Calu3 (cell line): Measurements from ENCODE around the gene WDR37. TPM values are rescaled to one million over a fixed set of nuclear protein-coding genes. Genes with fewer than 3 reads are reported as not detected.
A peak's percentile ranks its signal among the peaks of the same experiment; 100 is the strongest.

Experiments
- BruUV-seq: library from RNA; stranded (reverse); fragments of 400-500 nt; replicated peaks from 2 replicates; lab custom pipeline; 2021; lab: Mats Ljungman, UMichigan
- CTCF ChIA-PET: fragments of 300-600 bp; sonication (Branson Sonifier 250); formaldehyde crosslinking; loops from one replicate; lab custom pipeline; 2022; ENCODE audit warnings: antibody characterized with exemption; lab: Charles Lee
- DNase-seq: peaks from one replicate; pipeline ENCODE4 v3.0.0; 2022
- H3K27ac Mint-ChIP-seq: one replicate; pipeline ENCODE4 v1.8.0; 2022; ENCODE audit warnings: mixed read lengths; ENCODE audit not compliant: unreplicated experiment
- H3K27me3 Mint-ChIP-seq: one replicate; pipeline ENCODE4 v1.8.0; 2022; ENCODE audit warnings: mixed read lengths; ENCODE audit not compliant: unreplicated experiment
- H3K36me3 Mint-ChIP-seq: one replicate; pipeline ENCODE4 v1.8.0; 2022; ENCODE audit warnings: mild to moderate bottlenecking, moderate library complexity, mixed read lengths; ENCODE audit not compliant: insufficient read depth, unreplicated experiment
- H3K4me1 Mint-ChIP-seq: one replicate; pipeline ENCODE4 v1.8.0; 2022; ENCODE audit warnings: mild to moderate bottlenecking, low read depth, mixed read lengths; ENCODE audit not compliant: unreplicated experiment
- H3K4me3 Mint-ChIP-seq: one replicate; pipeline ENCODE4 v1.8.0; 2022; ENCODE audit warnings: mild to moderate bottlenecking, low read depth, moderate library complexity, mixed read lengths; ENCODE audit not compliant: unreplicated experiment
- H3K9me3 Mint-ChIP-seq: one replicate; pipeline ENCODE4 v1.8.0; 2022; ENCODE audit warnings: low read depth, mixed read lengths; ENCODE audit not compliant: unreplicated experiment
- intact Hi-C: fragments of 100-400 bp; cut with micrococcal nuclease; formaldehyde crosslinking; loops from one replicate; pipeline ENCODE4 v1.10.0; 2022; ENCODE audit not compliant: unreplicated experiment
- total RNA-seq: library from RNA; stranded (reverse); gene quantifications from 2 replicates; pipeline ENCODE4 v1.2.3, GENCODE V29; 2022
- TF ChIP-seq, protein P1 (sequence below): fragments of 200-600 bp; IDR thresholded peaks from one replicate; pipeline ENCODE4 v1.8.0; 2022; ENCODE audit warnings: antibody characterized with exemption; ENCODE audit not compliant: unreplicated experiment

WDR37 gene
- total RNA-seq, 1 experiment from 2014 or later, result 17.8 TPM

DNA sequence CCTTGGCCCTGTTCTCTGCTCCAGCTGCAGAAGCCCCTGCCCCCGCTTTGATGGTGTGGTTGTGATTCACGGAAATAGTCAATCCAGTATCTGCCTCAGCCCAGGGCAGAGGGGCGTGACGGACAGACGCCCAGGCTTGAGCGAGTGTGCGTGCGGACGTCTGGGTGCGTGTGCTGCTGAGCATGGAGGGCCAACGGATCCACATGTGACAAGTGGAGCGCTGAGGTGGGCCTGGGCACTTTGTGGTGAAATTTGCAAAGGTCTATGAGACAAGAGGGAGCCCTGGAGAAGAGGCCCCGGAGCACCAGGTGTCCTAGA is 94.4 kb downstream of the WDR37 start:
- no TSS peak for BruUV-seq
- no peak overlapping the region for H3K27ac Mint-ChIP-seq
- no peak overlapping the region for H3K4me3 Mint-ChIP-seq
- CTCF ChIA-PET, result no interaction called here
- no peak for DNase-seq
- TF ChIP-seq, protein P1, sequence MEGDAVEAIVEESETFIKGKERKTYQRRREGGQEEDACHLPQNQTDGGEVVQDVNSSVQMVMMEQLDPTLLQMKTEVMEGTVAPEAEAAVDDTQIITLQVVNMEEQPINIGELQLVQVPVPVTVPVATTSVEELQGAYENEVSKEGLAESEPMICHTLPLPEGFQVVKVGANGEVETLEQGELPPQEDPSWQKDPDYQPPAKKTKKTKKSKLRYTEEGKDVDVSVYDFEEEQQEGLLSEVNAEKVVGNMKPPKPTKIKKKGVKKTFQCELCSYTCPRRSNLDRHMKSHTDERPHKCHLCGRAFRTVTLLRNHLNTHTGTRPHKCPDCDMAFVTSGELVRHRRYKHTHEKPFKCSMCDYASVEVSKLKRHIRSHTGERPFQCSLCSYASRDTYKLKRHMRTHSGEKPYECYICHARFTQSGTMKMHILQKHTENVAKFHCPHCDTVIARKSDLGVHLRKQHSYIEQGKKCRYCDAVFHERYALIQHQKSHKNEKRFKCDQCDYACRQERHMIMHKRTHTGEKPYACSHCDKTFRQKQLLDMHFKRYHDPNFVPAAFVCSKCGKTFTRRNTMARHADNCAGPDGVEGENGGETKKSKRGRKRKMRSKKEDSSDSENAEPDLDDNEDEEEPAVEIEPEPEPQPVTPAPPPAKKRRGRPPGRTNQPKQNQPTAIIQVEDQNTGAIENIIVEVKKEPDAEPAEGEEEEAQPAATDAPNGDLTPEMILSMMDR, result no peak
- H3K36me3 Mint-ChIP-seq, result no peaks in the 10 kb centered on the region
- peaks cover 5% of the 10 kb centered on the region for H3K9me3 Mint-ChIP-seq
- H3K4me1 Mint-ChIP-seq, result peaks cover 18% of the 10 kb centered on the region
- intact Hi-C loops, result no loop called here
- H3K27me3 Mint-ChIP-seq, result no peaks in the 10 kb centered on the region

GRCh38 chr10:1151076-1152033 is 95.2 kb downstream of the WDR37 start:
- Mint-ChIP-seq H3K27me3 (no peaks in the 10 kb centered on the region), H3K4me3 (no peak overlapping the region), H3K36me3 (no peaks in the 10 kb centered on the region), H3K4me1 (peaks cover 18% of the 10 kb centered on the region), H3K27ac (no peak overlapping the region), H3K9me3 (peaks cover 5% of the 10 kb centered on the region)
- intact Hi-C loops, result no loop called here
- no TSS peak for BruUV-seq
- peak; percentile 15 for DNase-seq
- CTCF ChIA-PET, result no interaction called here
- TF ChIP-seq, protein P1, result no peak

- Mint-ChIP-seq H3K36me3 (no peaks in the 10 kb centered on the region), H3K4me1 (peaks cover 18% of the 10 kb centered on the region), H3K27me3 (peaks cover 12% of the 10 kb centered on the region), H3K9me3 (no peaks in the 10 kb centered on the region), H3K27ac (no peak overlapping the region), H3K4me3 (no peak overlapping the region)
- intact Hi-C loops, result no loop called here
- DNase-seq, result no peak
- no TSS peak for BruUV-seq
- TF ChIP-seq, protein P1, result no peak
- CTCF ChIA-PET, result no interaction called here
Observed at GRCh38 chr10:1152386-1153250, 96.4 kb downstream of the WDR37 start.

DNA sequence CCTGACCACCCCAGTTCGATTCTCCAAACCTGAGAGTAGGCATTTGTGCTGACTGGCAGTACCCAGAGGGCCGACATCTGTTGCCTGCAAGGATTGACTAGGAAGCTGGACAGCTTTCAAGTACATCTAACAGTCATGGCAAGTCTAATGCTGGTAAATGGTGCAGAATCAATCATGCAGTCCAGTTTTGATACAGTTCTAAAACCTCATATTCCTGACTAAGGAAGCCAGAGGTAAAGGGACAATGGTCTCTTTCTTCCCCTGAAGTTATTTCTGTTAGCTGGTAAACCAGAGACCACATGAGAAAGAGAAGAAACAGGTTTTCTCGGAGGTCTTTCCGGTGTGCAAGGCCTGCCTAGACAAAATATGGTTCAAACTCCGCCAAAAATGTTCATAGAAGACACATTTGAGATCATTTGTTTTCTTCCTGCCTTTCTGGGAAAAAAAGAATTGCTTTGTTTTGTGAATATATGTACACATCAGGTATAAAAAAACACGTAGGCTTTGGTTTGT is 97.1 kb downstream of the WDR37 start:
- BruUV-seq, result no TSS peak
- CTCF ChIA-PET, result no interaction called here
- no peak overlapping the region for H3K27ac Mint-ChIP-seq
- no peaks in the 10 kb centered on the region for H3K36me3 Mint-ChIP-seq
- H3K4me1 Mint-ChIP-seq, result peaks cover 18% of the 10 kb centered on the region
- H3K27me3 Mint-ChIP-seq, result peaks cover 19% of the 10 kb centered on the region
- TF ChIP-seq, protein P1, result no peak
- no peak overlapping the region for H3K4me3 Mint-ChIP-seq
- no peaks in the 10 kb centered on the region for H3K9me3 Mint-ChIP-seq
- DNase-seq, result no peak
- intact Hi-C loops, result no loop called here
